Caki2 (cell line): ENCODE results near the gene C3orf33. TPM values are rescaled to one million over a fixed set of nuclear protein-coding genes. Genes with fewer than 3 reads are reported as not detected.
A peak's percentile ranks its signal among the peaks of the same experiment; 100 is the strongest.
"Not testable (repeated sequence)": the region's sequence is repeated elsewhere in the genome, so short reads cannot be mapped to it uniquely, and the experiment has no call there.

Experiments used
- DNase-seq: peaks from one replicate; pipeline ENCODE4 v3.0.0-alpha.2; 2015; ENCODE audit warnings: low read depth
- in situ Hi-C: cut with HindIII; loops from 2 replicates; pipeline ENCODE4 v1.10.0; 2016; ENCODE audit warnings: low sequenced_read_pairs, low pct_unique_long_range_greater_than_20kb, mixed read lengths
- total RNA-seq: library from RNA; depleted of rRNA; stranded (reverse); fragments of >200 nt; shearing (Covaris generic); gene quantifications from 2 replicates; pipeline ENCODE4 v1.2.3, GENCODE V29; 2014; ENCODE audit warnings: low replicate concordance; rRNA removed

Gene C3orf33
- 2.7 and 6.7 TPM in 2 replicates for total RNA-seq

DNA sequence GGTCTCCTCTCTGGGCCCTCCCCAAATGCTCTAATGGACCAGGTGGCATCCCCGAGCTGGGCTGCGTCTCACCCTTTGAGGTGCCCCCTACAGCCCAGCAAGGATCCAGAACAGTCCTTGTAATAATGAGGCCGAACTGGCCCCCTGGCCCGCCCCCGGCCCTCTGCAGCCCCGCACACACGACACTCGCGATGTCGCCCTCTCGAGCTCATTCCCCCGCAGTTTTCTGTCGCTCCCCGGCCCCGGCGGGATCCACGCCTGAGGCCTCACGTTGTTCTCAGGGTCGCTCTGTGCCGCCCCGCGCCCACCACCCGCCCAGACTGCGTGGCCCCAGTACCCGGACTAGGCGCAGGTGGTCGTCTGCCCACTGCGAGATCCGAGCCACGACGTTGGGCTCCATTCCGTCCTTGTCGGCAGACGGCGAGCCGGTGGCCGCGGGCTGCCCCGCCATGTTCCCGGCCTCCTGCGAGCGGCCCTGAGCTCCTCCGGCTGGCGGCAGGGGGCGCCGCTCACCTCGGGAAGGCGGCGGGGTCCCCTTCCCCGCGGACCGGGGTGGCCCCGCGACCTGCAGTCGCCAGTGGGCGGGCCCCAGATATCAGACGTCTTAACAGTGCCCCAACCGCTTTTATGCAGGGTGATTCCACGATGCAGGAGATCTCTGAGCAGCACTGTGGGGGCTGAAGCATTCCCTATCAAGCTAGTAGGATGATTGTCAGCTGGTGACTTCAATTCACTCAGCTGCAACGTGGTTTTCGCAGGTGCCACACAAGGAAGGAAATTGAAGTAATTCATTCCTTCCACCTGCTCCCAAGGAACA, at the start of gene C3orf33:
TSS of gene C3orf33 (minus strand) at position 477 of the 817 bp plus-strand sequence. CDS start at position 451, 26 bp downstream.
- DNase-seq = peak; percentile 86
- in situ Hi-C loops = no loop called here

DNA sequence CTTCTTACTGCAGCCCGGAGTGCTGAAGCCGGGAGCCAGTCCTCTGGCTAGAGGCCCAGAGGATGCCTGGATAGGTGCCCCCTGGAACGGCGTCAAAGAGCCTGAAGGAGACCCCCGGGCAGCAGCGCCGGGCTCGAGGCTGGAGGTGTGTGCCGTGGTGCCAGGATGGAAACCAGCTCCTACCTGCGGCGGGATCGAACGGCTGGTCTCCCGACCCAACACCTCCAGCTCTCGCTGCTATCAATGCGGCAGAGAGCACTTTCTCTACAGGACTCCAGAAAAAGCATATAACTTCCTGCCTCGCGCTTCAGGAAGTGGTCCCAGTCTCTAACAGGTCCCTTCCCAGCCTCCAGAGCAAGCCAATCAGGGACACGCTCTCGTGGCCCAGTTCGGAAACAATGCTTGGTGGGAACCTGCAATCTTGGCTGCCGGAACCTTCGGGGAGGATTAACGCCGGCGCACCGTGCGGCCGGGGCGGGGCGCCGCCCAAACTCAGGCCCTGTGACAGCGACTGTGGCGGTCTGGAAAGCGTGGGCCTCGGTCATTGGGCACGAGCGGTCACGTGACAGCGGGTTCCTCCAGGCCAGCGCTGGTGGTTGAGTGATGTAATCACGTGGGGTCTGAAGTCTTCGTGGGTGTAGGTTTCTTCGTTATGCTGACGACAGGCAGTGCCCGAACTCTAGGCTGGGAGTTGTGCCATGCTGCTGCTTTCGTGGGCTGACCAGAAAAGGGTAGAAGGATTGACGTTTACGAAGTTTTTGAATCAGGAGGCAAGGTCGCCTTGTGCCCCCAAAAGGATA, 48.3 kb upstream of the C3orf33 start, which contains the start of gene SLC33A1:
TSS of gene SLC33A1 (minus strand) at position 287 of the 800 bp plus-strand sequence. CDS start 430 bp downstream, outside the sequence.
- peak; percentile 100 for DNase-seq
- in situ Hi-C loops = no loop called here

DNA sequence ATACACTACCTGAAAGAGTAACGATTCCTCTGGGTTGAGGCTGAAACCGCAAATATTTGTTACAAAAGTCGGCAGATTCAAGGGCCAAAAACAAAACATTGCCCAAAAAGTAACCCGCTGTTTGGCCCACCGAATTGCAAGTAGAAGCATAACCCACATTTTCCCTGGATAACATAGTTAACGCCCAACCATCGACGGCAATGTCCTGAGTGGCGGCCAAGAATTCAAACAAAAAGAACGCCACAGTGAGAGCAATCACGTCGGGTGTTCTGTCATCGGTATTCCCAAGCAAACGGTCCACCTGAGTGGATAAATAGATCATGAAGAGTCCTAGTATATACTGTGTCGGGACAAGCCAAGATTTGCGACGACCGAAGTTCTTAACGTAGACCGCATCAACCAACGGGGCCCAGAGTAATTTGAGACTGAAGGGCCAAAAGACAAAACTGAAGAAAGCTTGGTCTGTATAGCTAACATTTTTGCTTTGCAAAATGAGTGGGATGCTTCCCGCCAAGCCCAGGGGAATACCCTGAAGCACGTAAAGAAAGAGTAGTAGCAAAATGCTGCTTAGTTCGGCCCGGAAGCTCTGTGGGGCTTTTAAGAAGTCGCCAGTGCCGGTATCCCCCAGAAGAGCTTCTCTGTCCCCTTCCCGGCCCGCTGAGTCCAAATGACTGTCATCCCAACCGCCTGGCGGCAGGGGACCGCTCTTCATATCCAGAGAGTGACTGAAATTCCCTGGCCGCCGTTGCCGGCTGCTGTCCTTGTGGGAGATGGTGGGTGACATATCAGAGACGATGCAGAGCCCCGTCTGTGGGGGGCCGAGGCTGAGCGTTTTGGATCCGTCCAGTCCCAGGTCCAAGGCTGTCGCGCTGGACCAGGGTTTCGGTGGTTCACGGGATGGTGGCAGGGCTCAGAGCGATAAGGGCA, 47.4 kb upstream of the C3orf33 start:
- in situ Hi-C loops = no loop called here

DNA sequence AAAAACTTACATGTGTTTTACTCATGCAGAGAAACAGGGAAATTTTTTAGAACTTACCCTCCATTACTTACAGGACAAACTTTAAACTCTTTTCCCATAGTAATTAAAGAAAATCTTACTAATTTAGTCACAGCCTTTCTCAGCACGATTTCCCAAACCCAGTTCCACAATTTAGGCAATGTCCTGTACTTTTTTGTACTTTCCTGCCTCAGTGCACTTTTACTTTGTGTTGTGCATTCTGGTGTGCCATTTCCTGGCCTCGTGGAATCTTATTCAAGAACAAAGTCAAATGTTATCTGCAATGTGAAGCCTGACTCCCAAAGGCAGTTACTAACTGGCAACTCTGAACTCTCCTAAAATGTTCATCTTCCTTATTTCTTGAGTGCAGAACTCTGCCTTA, 46.3 kb upstream of the C3orf33 start:
- in situ Hi-C loops = no loop called here
- no peak for DNase-seq

More for the DNA sequence above, 47.4 kb upstream of the C3orf33 start:
- no peak for DNase-seq

- in situ Hi-C loops, DNase-seq: not testable (repeated sequence)
Measured at GRCh38 chr3:155849404-155849803, 43.3 kb upstream of the C3orf33 start.

DNA sequence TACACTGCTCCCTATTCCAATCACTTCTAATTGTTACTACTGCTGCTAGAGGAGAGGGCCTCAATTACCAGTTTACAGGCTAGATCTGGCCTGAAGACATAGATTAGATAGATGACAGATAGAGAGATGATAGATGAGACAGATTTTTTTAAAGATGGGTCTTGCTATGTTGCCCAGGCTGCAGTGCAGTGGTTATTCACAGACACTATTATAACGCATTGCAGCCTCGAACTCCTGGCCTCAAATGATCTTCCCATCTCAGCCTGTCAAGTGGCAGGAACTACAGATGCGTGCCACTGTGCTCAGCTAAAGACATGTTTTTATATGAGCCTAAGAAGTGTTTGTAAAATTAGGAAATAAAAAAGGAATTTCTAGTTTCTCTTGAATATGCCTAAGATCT, 41.9 kb upstream of the C3orf33 start:
- no peak for DNase-seq
- in situ Hi-C loops = no loop called here

- DNase-seq = no peak
- in situ Hi-C loops = no loop called here
Measured at GRCh38 chr3:155846119-155846518, 40.0 kb upstream of the C3orf33 start.

DNA sequence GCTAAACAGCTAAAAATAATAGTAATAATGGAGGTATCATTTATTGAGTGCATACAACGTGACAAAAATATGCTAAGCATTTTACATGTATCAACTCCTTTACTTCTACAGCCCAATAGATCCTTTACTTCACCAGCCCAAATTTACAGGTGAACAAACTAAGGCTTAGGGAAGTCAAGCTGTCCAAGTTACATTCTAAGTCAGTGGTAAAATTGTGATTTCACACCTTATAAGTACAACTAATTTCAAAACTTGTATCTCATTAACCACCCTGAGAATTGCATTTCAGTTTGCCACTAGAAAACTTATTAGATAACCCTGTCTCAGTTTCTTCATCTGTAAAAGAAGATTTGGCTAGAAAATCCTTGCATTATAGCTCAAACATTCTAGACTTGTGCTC, 37.5 kb upstream of the C3orf33 start:
- no peak for DNase-seq
- in situ Hi-C loops = no loop called here

- in situ Hi-C loops = no loop called here
- DNase-seq = no peak
Measured at GRCh38 chr3:155835341-155836071, 29.4 kb upstream of the C3orf33 start.

DNA sequence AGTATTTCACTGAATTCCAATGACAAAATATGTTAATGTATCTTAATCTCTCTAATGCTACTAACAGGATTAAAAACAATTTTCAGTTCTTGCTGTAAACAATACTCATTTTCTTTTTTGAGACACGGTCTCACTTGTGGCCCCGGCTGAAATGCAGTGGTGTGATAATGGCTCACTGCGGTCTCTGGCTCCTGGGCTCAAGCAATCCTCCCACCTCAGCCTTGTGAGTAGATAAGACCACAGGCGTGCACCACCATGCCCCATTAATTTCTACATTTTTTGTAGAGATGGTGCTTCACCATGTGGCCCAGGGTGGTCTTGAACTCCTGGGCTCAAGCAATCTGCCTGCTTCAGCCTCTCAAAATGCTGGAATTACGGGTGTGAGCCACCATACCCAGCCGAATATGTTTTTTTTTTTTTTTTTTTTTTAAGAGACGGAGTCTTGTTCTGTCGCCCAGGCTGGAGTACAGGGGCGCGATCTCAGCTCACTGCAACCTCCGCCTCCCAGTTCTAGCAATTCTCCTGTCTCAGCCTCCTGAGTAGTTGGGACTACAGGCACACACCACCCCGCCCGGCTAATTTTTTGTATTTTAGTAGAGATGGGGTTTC, 22.5 kb upstream of the C3orf33 start:
- in situ Hi-C loops = not testable (repeated sequence)

DNA sequence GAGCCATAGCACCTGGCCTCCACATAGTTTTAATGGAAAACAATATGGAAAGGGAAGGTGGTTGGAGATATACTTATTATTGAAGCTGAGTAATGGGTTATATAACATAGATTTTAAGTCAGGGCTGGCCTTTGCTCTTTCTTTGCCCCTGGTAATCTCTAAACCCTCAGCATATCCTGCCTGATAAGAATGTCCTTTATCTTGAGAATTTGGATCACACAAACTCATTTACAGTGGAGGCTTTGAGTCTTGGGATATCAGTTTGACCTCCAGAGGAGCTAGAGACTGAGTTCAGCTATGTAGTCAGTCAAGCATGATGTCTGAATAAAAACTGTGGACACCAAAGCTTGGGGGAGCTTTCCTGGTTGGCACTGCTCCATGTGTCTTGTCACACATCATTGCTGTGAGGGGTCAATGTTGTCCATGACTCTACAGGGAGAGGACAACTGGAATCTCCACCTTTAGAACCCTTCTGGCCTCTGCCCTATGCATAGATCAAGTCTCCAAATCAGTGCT, 9.0 kb upstream of the C3orf33 start:
- in situ Hi-C loops = no loop called here
- peak; percentile 42 for DNase-seq

More for the DNA sequence above, 22.5 kb upstream of the C3orf33 start:
- DNase-seq = not testable (repeated sequence)

GRCh38 chr3:155813224-155813623, 7.1 kb upstream of the C3orf33 start:
- DNase-seq, in situ Hi-C loops: not testable (repeated sequence)

DNA sequence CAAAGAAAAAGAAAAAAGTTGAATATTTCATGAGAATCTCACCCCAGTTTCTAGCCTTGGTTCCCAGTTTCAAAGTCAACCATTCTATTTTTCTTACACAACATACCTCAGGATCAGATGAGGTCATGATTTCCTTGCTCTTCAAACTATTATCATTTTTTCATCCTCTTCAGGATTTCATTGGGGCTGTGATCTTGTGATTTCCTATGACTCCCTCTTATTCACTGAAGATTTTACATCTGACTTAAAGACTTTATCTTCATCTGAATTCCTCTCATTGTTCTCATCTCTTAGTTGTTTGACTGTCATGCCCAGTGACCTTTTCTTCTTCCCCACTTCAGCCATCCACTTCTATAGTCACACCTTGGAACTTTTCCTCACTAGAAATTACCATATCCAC, 3.1 kb upstream of the C3orf33 start:
- no peak for DNase-seq

GRCh38 chr3:155807823-155808222, 1.7 kb upstream of the C3orf33 start:
- no peak for DNase-seq
- in situ Hi-C loops = no loop called here

More for the DNA sequence above, 3.1 kb upstream of the C3orf33 start:
- in situ Hi-C loops = no loop called here

- in situ Hi-C loops = no loop called here
- peak; percentile 51 for DNase-seq
Measured at GRCh38 chr3:155805204-155805801, 775 bp downstream of the C3orf33 start.

GRCh38 chr3:155804323-155804722, 1.8 kb downstream of the C3orf33 start:
- no peak for DNase-seq
- in situ Hi-C loops = no loop called here
